Osteocyte (in vitro differentiated cells): ENCODE results near the gene PRXL2A. TPM values are rescaled to one million over a fixed set of nuclear protein-coding genes. Genes with fewer than 3 reads are reported as not detected.

Source experiments
- DNase-seq: peaks from one replicate; pipeline ENCODE4 v3.0.0; 2021; ENCODE audit warnings: mixed read lengths; ENCODE audit not compliant: unreplicated experiment; ENCODE audit errors: extremely low spot score
- H3K27ac Mint-ChIP-seq: one replicate; pipeline ENCODE4 v1.8.0; 2021; ENCODE audit warnings: mild to moderate bottlenecking, mixed read lengths; ENCODE audit not compliant: unreplicated experiment
- H3K27me3 Mint-ChIP-seq: one replicate; pipeline ENCODE4 v1.8.0; 2021; ENCODE audit warnings: mixed read lengths; ENCODE audit not compliant: unreplicated experiment
- H3K36me3 Mint-ChIP-seq: one replicate; pipeline ENCODE4 v1.8.0; 2021; ENCODE audit warnings: mixed read lengths; ENCODE audit not compliant: unreplicated experiment
- H3K4me1 Mint-ChIP-seq: one replicate; pipeline ENCODE4 v1.8.0; 2021; ENCODE audit warnings: mixed read lengths; ENCODE audit not compliant: unreplicated experiment
- H3K4me3 Mint-ChIP-seq: one replicate; pipeline ENCODE4 v1.8.0; 2021; ENCODE audit warnings: mild to moderate bottlenecking, moderate library complexity, mixed read lengths; ENCODE audit not compliant: unreplicated experiment
- H3K9me3 Mint-ChIP-seq: one replicate; pipeline ENCODE4 v1.8.0; 2021; ENCODE audit warnings: mixed read lengths; ENCODE audit not compliant: unreplicated experiment
- CTCF ChIP-seq: fragments of 200-600 bp; sonication (generic); IDR thresholded peaks from 2 replicates; pipeline ENCODE4 v1.5.0; 2021; ENCODE audit warnings: antibody characterized with exemption, mild to moderate bottlenecking, moderate library complexity
- total RNA-seq: library from RNA; stranded (reverse); gene quantifications from 2 replicates; pipeline ENCODE4 v1.2.1, GENCODE V29; 2021

PRXL2A gene
- total RNA-seq, 1 donor from 2014 or later = 56.8 TPM

DNA sequence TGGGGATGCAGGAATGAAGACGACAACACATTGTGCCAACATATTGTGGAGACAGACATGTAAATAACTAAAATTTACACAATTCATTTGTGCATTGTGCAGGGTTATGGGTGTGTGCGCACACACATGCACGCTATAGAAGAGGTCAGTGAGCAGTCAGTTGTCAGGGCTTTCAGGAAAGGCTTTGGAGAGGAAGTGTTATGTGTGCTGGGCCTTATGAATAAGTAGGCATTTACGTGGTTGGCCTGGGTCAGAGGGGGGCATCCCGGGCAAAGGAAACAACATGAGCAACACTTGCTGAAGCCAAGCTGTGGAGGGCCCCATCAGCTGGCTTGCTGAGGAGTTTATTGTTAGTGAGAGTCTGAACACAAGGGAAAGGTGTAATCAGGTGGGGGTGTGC is 4.1 kb downstream of the PRXL2A start:
- Mint-ChIP-seq H3K9me3 (no peaks in the 10 kb centered on the region), H3K4me1 (peaks cover 71% of the 10 kb centered on the region), H3K4me3 (no peak overlapping the region), H3K36me3 (no peaks in the 10 kb centered on the region), H3K27me3 (peaks cover 5% of the 10 kb centered on the region), H3K27ac (no peak overlapping the region)
- no peak for TF ChIP-seq CTCF
- DNase-seq = no peak

DNA sequence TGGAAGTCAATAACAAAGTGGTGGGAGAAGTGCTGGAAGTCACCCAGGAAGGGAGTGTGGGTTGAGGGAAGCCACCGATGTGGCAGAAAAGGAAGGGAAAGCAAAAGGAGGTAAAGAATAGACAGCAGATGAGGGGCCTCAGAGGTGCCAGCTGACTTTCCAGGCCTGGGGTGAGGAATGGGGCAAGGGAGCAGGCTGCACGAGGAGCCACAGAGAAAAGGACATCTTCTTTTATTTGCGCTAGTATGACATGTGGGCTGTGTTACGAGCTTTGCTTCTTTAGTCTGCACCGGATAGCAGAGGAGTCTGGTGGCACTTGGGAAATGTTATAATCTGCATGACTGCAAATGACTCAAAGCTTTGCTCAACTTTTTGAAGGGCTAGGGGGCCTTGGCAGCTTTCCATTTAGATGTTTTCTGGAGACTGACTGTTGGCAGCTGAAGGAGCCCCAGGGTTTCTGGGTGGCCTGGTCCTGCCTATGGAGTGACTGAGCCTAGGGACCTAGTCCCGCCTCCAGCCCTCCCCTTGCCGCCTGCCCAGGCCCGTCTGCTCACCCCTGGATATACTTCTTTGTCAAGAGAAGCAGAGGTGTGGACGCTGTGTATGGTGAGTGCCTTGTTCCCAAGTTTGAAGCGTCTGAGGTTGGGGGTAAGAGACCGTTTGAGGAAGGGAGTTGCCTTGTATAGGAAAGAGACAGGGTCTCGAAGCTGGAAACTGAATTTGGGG is 5.1 kb downstream of the PRXL2A start:
- Mint-ChIP-seq H3K9me3 (no peaks in the 10 kb centered on the region), H3K36me3 (no peaks in the 10 kb centered on the region), H3K27ac (peak overlapping the region; percentile 58), H3K4me1 (peaks cover 65% of the 10 kb centered on the region), H3K27me3 (no peaks in the 10 kb centered on the region), H3K4me3 (peak overlapping the region; percentile 6)
- TF ChIP-seq CTCF = no peak
- DNase-seq = no peak

GRCh38 chr10:80414142-80414895 is 6.0 kb downstream of the PRXL2A start:
- Mint-ChIP-seq H3K9me3 (no peaks in the 10 kb centered on the region), H3K36me3 (no peaks in the 10 kb centered on the region), H3K4me1 (peaks cover 61% of the 10 kb centered on the region), H3K4me3 (peak overlapping the region; percentile 4), H3K27ac (no peak overlapping the region), H3K27me3 (no peaks in the 10 kb centered on the region)
- no peak for TF ChIP-seq CTCF
- DNase-seq = no peak

DNA sequence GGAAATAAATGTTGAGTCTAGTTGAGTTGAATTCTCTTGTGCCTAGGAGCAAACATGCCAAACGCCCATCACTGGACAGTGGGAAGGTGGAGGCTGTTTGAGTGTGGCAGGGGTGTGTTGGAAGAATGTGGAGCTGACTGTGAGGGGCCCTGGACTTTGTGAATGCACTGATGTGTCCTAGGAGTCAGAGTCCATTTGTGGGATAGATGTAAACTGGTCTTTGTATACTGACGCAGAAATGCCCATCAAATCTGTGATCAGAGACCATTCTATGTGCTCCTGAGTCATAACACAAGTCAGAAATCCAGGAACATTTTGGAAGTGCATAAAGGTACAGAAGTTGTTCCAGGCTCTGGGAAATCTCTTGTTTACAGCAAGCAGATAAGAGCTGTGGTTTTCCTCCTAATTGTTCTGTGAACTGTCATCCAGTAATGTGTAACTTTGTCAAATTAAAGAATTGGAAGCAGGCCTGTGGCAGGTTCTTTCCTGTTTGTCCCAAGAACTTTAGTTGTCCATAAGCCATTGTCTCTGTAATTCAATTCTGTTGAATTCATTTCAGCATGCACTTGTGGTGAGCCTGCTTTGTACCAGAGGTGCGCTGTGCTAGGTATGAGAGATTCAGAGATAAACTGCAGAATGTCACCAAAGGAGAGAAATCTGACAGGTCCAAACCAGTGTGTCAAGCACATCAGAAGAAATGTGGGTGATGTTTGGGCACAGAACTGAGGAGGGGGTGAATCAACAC is 7.6 kb downstream of the PRXL2A start:
- Mint-ChIP-seq H3K27ac (peak overlapping the region; percentile 42), H3K36me3 (no peaks in the 10 kb centered on the region), H3K4me1 (peaks cover 47% of the 10 kb centered on the region), H3K4me3 (peak overlapping the region; percentile 18), H3K27me3 (no peaks in the 10 kb centered on the region), H3K9me3 (no peaks in the 10 kb centered on the region)
- DNase-seq = no peak
- no peak for TF ChIP-seq CTCF
